HepG2 (cell line): ENCODE results near the gene FNDC3B. TPM values are rescaled to one million over a fixed set of nuclear protein-coding genes. Genes with fewer than 3 reads are reported as not detected.

Source experiments
- ATAC-seq: fragments of 200-7000 bp; cut with Tn5 transposase; 3 replicates; pipeline ENCODE4 v1.9.1; 2020; ENCODE audit warnings: mild to moderate bottlenecking, moderate library complexity
- BruUV-seq: library from RNA; stranded (reverse); fragments of 400-500 nt; replicated peaks from 2 replicates; lab custom pipeline; 2021; lab: Mats Ljungman, UMichigan
- CTCF ChIA-PET: fragments of 300-600 bp; formaldehyde crosslinking; extraction: SDS; loops from one replicate; lab custom pipeline; 2021; ENCODE audit warnings: low total read pairs, inconsistent platforms, low intra/inter-chr PET ratio; lab: Yijun Ruan, JAX
- POLR2A ChIA-PET: fragments of 350-600 bp; sonication (Branson Sonifier 250); formaldehyde crosslinking; loops from one replicate; lab custom pipeline; 2020; ENCODE audit warnings: antibody characterized with exemption, inconsistent platforms; lab: Yijun Ruan, JAX
- DNase-seq: peaks from one replicate; pipeline ENCODE4 v3.0.0-alpha.2; 2015; ENCODE audit warnings: low spot score
- FAIRE-seq: peaks from 3 replicates; lab custom pipeline; 2011; peaks lifted over from hg19 to GRCh38; lab: Jason Lieb, UNC
- H2AFZ ChIP-seq: one replicate; pipeline ENCODE4 v1.6.1; 2011; ENCODE audit warnings: low read length, inconsistent platforms
- H3K27ac ChIP-seq: fragments of 300-600 bp; 3 replicates; pipeline ENCODE4 v1.8.0; 2011; ENCODE audit warnings: mixed run types, mild to moderate bottlenecking, mixed read lengths, low read length, inconsistent platforms; ENCODE audit not compliant: insufficient read depth; ENCODE audit errors: extremely low read length
- H3K27me3 ChIP-seq, 2 experiments: fragments of 200-600 bp in 1 of 2; 2 replicates in 1 of 2; 3 replicates in 1 of 2; pipeline versions ENCODE4 v1.6.0 to v1.8.0; 2011; ENCODE audit warnings: low read length in 2 of 2, mild to moderate bottlenecking in 2 of 2, moderate library complexity in 2 of 2, inconsistent platforms in 1 of 2; ENCODE audit not compliant: insufficient read depth in 2 of 2, control insufficient read depth in 1 of 2
- H3K36me3 ChIP-seq, 2 experiments: fragments of 200-600 bp in 1 of 2; replicated peaks in 1 of 2; 2 replicates in 1 of 2; 3 replicates in 1 of 2; pipeline versions ENCODE4 v1.5.1 to v1.8.0; 2011; ENCODE audit warnings: low read length in 2 of 2, inconsistent platforms in 1 of 2; ENCODE audit not compliant: insufficient read depth in 2 of 2, control insufficient read depth in 1 of 2
- H3K4me1 ChIP-seq: 2 replicates; pipeline ENCODE4 v1.5.1; 2012; ENCODE audit warnings: low read length, inconsistent platforms; ENCODE audit not compliant: insufficient read depth
- H3K4me2 ChIP-seq: 2 replicates; pipeline ENCODE4 v1.6.0; 2011; ENCODE audit warnings: low read depth, low read length, inconsistent platforms
- H3K4me3 ChIP-seq, 3 experiments: fragments of 200-600 bp in 1 of 3; sonication (generic), shearing (Covaris generic) in 1 of 3; replicated peaks in 1 of 3; 2 replicates each; pipeline ENCODE4 v1.5.1; 2011 to 2016; ENCODE audit warnings: low read length in 3 of 3, inconsistent platforms in 2 of 3, low read depth in 2 of 3, mild to moderate bottlenecking in 2 of 3, control low read depth in 1 of 3, mixed read lengths in 1 of 3; ENCODE audit not compliant: insufficient read depth in 1 of 3
- H3K79me2 ChIP-seq: one replicate; pipeline ENCODE4 v1.6.1; 2011; ENCODE audit warnings: low read length, inconsistent platforms; ENCODE audit not compliant: insufficient read depth
- H3K9ac ChIP-seq: 2 replicates; pipeline ENCODE4 v1.6.0; 2011; ENCODE audit warnings: mild to moderate bottlenecking, low read depth, low read length, inconsistent platforms; ENCODE audit not compliant: insufficient read depth
- H3K9me3 ChIP-seq: 2 replicates; pipeline ENCODE4 v1.5.1; 2012; ENCODE audit warnings: mild to moderate bottlenecking, low read length
- H4K20me1 ChIP-seq: 2 replicates; pipeline ENCODE4 v1.6.0; 2011; ENCODE audit warnings: inconsistent platforms, mild to moderate bottlenecking, low read length, moderate library complexity; ENCODE audit not compliant: insufficient read depth
- GTF3A ChIP-seq: sonication (generic); formaldehyde crosslinking; conservative IDR thresholded peaks from 2 replicates; pipeline ENCODE4 v1.4.0; 2020; ENCODE audit warnings: mild to moderate bottlenecking, missing genetic modification reagents
- HIVEP1 ChIP-seq: sonication (generic); formaldehyde crosslinking; IDR thresholded peaks from 2 replicates; pipeline ENCODE4 v1.4.0; 2020; ENCODE audit warnings: mild to moderate bottlenecking, missing genetic modification reagents
- RBM39 ChIP-seq: fragments of 200-400 bp; formaldehyde crosslinking; IDR thresholded peaks from one replicate; pipeline ENCODE4 v1.6.1; 2018; ENCODE audit warnings: antibody characterized with exemption, mild to moderate bottlenecking, low read depth, low read length; ENCODE audit not compliant: poor library complexity, severe bottlenecking
- SMC3 ChIP-seq: IDR thresholded peaks from 2 replicates; pipeline ENCODE4 v1.6.1; 2011; ENCODE audit warnings: low read length, improper control_type of control experiment
- STAG1 ChIP-seq: sonication (generic); formaldehyde crosslinking; IDR thresholded peaks from 2 replicates; pipeline ENCODE4 v1.4.0; 2020; ENCODE audit warnings: missing genetic modification reagents
- TAF15 ChIP-seq: fragments of 200-400 bp; formaldehyde crosslinking; IDR thresholded peaks from one replicate; pipeline ENCODE4 v1.6.1; 2018; ENCODE audit warnings: mild to moderate bottlenecking, low read depth, low read length; ENCODE audit not compliant: poor library complexity, severe bottlenecking
- THAP11 ChIP-seq: IDR thresholded peaks from 2 replicates; pipeline ENCODE4 v1.6.1; 2016; ENCODE audit warnings: missing biosample characterization, missing genetic modification reagents
- ZNF644 ChIP-seq: IDR thresholded peaks from 2 replicates; pipeline ENCODE4 v1.6.1; 2016; ENCODE audit warnings: low read depth
- ZNF740 ChIP-seq: sonication (generic); formaldehyde crosslinking; IDR thresholded peaks from 2 replicates; pipeline ENCODE4 v1.4.0; 2020; ENCODE audit warnings: missing genetic modification reagents
- ZSCAN5A ChIP-seq: sonication (generic); formaldehyde crosslinking; IDR thresholded peaks from 2 replicates; pipeline ENCODE4 v1.8.0; 2022; ENCODE audit warnings: mild to moderate bottlenecking, missing genetic modification reagents, borderline replicate concordance
- WGBS: methylation state at CpG from one replicate; pipeline ENCODE4 v1.1.6; 2017; ENCODE audit warnings: low lambda C conversion rate; 5-methylcytosine and 5-hydroxymethylcytosine counted together
- in situ Hi-C: cut with HindIII; loops from 2 replicates; pipeline ENCODE4 v1.10.0; 2017; ENCODE audit warnings: low pct_unique_long_range_greater_than_20kb; ENCODE audit not compliant: extremely low pct_ligation_motif_present
- intact Hi-C: fragments of 100-400 bp; cut with micrococcal nuclease; formaldehyde crosslinking; loops from one replicate; pipeline ENCODE4 v1.10.0; 2022; ENCODE audit not compliant: unreplicated experiment
- polyA plus RNA-seq, 8 experiments: library from polyadenylated mRNA; depleted of rRNA in 3 of 8; stranded (reverse) in 7 of 8; unstranded in 1 of 8; fragments of >200 nt; fragmentation: Illumina TruSeq in 4 of 8; extraction: Trizol in 4 of 8; gene quantifications; 2 replicates each; pipeline versions ENCODE4 v1.2.1 to v1.2.3, GENCODE V29; 2011 to 2016; ENCODE audit warnings: low read depth in 4 of 8, missing spikeins in 1 of 8, mixed read lengths in 1 of 8; ENCODE audit not compliant: insufficient read depth in 1 of 8
- total RNA-seq, 5 experiments: library from RNA; depleted of rRNA; stranded (reverse); fragments of >200 nt; fragmentation: Illumina TruSeq; extraction: Trizol; gene quantifications; 2 replicates each; pipeline ENCODE4 v1.2.3, GENCODE V29; 2016; ENCODE audit warnings: low read depth in 1 of 5
- TF ChIP-seq, protein P1 (sequence below): fragments of 450-650 bp; IDR thresholded peaks from 2 replicates; pipeline ENCODE4 v1.6.1; 2017

The FNDC3B gene
- total and polyA plus RNA-seq, 2 of the 13 experiments (the other 11 are each of a cell fraction or from before 2014, with no cell fraction given), result 74.8 to 103 TPM

- no peak for TF ChIP-seq ZNF740
These were observed 7.4 kb upstream of the FNDC3B start (continued) for GRCh38 chr3:172031996-172032395.

DNA sequence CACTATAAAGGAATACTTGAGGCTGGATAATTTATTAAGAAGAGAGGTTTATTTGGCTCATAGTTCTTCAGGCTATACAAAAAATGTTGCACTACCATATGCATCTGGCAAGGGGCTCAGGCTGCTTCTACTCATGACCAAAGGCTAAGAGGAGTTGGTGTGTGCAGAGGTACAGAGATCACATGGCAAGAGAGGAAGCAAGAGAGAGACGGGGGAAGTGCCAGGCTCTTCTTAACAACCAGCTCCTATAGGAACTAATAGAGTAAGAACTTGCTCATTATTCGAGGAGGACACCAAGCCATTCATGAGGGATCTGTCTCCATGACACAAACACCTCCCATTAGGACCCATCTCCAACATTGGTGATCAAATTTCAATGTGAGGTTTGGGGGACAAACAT lies 6.0 kb upstream of the FNDC3B start:
- 85% methylated on average over 2 of the region's 2 CpGs for WGBS
- in situ Hi-C loops, result loop anchor here (10.0 kb wide), 1 partner anchor 189 kb away; the partner anchor contains the start of gene TMEM212
- Histone ChIP-seq H2AFZ (no peak overlapping the region), H3K4me2 (no peak overlapping the region), H3K36me3 (no peaks in the 10 kb centered on the region), H3K27ac (no peak overlapping the region), H4K20me1 (no peaks in the 10 kb centered on the region), H3K4me1 (peaks cover 75% of the 10 kb centered on the region), H3K27me3 (no peaks in the 10 kb centered on the region), H3K79me2 (peaks cover 10% of the 10 kb centered on the region), H3K4me3 (no peak overlapping the region), H3K9me3 (no peaks in the 10 kb centered on the region)
- no peak for ATAC-seq
- intact Hi-C loops, result no loop called here
- no peak for FAIRE-seq
- DNase-seq, result no peak
- POLR2A ChIA-PET, result no interaction called here
- TF ChIP-seq ZNF644 (peak; percentile 19; the same call in 1 of the 2 replicates), TAF15 (no peak)
- TF ChIP-seq, all 625 proteins: peak for 1
- CTCF ChIA-PET, result no interaction called here
- no peak overlapping the region for H3K9ac ChIP-seq
- no TSS peak for BruUV-seq

GRCh38 chr3:172034786-172035685 lies 4.3 kb upstream of the FNDC3B start:
- intact Hi-C loops, result loop anchor here (5.0 kb wide), 1 partner anchor 98 kb away; no protein-coding TSS in a partner anchor
- H2AFZ ChIP-seq, result no peak overlapping the region
- TF ChIP-seq GTF3A (CRISPR knock-in tag), result no peak
- TF ChIP-seq RBM39, result no peak
- TF ChIP-seq, protein P1, sequence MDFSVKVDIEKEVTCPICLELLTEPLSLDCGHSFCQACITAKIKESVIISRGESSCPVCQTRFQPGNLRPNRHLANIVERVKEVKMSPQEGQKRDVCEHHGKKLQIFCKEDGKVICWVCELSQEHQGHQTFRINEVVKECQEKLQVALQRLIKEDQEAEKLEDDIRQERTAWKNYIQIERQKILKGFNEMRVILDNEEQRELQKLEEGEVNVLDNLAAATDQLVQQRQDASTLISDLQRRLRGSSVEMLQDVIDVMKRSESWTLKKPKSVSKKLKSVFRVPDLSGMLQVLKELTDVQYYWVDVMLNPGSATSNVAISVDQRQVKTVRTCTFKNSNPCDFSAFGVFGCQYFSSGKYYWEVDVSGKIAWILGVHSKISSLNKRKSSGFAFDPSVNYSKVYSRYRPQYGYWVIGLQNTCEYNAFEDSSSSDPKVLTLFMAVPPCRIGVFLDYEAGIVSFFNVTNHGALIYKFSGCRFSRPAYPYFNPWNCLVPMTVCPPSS, result no peak
- TF ChIP-seq HIVEP1, result no peak
- peak; percentile 98; the same call in 1 of the 2 replicates for TF ChIP-seq ZSCAN5A (CRISPR knock-in tag)
- TF ChIP-seq STAG1 (CRISPR knock-in tag), result peak; percentile 55
- TF ChIP-seq SMC3, result peak; percentile 37; the same call in 1 of the 2 replicates
- 0 out of 2 replicates have a peak, but pooled peaks have one; percentile 13 for TF ChIP-seq THAP11 (CRISPR knock-in tag)

More at GRCh38 chr3:172034786-172035685, 4.3 kb upstream of the FNDC3B start:
- no peak for ATAC-seq
- no peak overlapping the region for H3K4me2 ChIP-seq
- no TSS peak for BruUV-seq
- in situ Hi-C loops, result loop anchor here (10.0 kb wide), 1 partner anchor 190 kb away; the partner anchor contains the start of gene TMEM212
- H3K79me2 ChIP-seq, result peaks cover 25% of the 10 kb centered on the region
- H3K4me1 ChIP-seq, result peaks cover 71% of the 10 kb centered on the region
- 85% methylated on average over 8 of the region's 9 CpGs for WGBS
- H3K4me3 ChIP-seq, result no peak overlapping the region
- no peak for DNase-seq
- no peaks in the 10 kb centered on the region for H3K27me3 ChIP-seq
- H3K9me3 ChIP-seq, result no peaks in the 10 kb centered on the region
- no peak overlapping the region for H3K27ac ChIP-seq
- no peaks in the 10 kb centered on the region for H4K20me1 ChIP-seq
- ChIA-PET POLR2A (interaction anchor here (1.0 kb wide), 1 partner anchor 144 kb away, joined by 4 read pairs; no protein-coding TSS in a partner anchor), CTCF (no interaction called here)
- no peak for FAIRE-seq
- H3K36me3 ChIP-seq, result no peaks in the 10 kb centered on the region
- H3K9ac ChIP-seq, result no peak overlapping the region
